Right atrium auricular region (tissue), 2 donors: ENCODE data around the gene ERGIC1. TPM values are rescaled to one million over a fixed set of nuclear protein-coding genes. Genes with fewer than 3 reads are reported as not detected.

Experiments used
- DNase-seq: peaks from one replicate; pipeline ENCODE4 v3.0.0-alpha.2; 2019; ENCODE audit warnings: low spot score
- H3K27ac ChIP-seq, 2 donors: fragments of 200-600 bp; sonication (generic); 1 replicate in 1 of 2; 2 replicates in 1 of 2; pipeline ENCODE4 v1.5.1; 2016 to 2019
- H3K27me3 ChIP-seq, 2 donors: fragments of 200-600 bp; sonication (generic); one replicate each; pipeline versions ENCODE4 v1.5.1 to v1.6.0; 2017 to 2019
- H3K36me3 ChIP-seq: fragments of 200-600 bp; sonication (generic); one replicate; pipeline ENCODE4 v1.5.1; 2016
- H3K4me1 ChIP-seq, 2 donors: fragments of 200-600 bp; sonication (generic); one replicate each; pipeline versions ENCODE4 v1.5.1 to v1.6.0; 2017 to 2019
- H3K4me3 ChIP-seq, 2 donors: fragments of 200-600 bp; sonication (generic); 1 replicate in 1 of 2; 2 replicates in 1 of 2; pipeline ENCODE4 v1.5.1; 2017 to 2019; ENCODE audit warnings: mild to moderate bottlenecking in 1 of 2, moderate library complexity in 1 of 2
- H3K9me3 ChIP-seq, 2 donors: fragments of 200-600 bp; sonication (generic); one replicate each; pipeline ENCODE4 v1.5.1; 2019
- CTCF ChIP-seq, 2 donors: fragments of 200-600 bp; sonication (generic); IDR thresholded peaks; one replicate each; pipeline ENCODE4 v1.5.1; 2019; ENCODE audit warnings: antibody characterized with exemption in 2 of 2
- total RNA-seq, 2 donors: library from RNA; depleted of rRNA; stranded (reverse); fragments of >200 nt; gene quantifications; one replicate each; pipeline ENCODE4 v1.1.0, GENCODE V29; 2016

The ERGIC1 gene
- total RNA-seq, 2 donors from 2014 or later: 70.7 to 113 TPM

- H3K27ac ChIP-seq: no peak overlapping the region
- DNase-seq: no peak
These were observed 91.4 kb downstream of the ERGIC1 start for GRCh38 chr5:172925336-172925948.

GRCh38 chr5:172926008-172926523, 92.0 kb downstream of the ERGIC1 start:
- no peak for TF ChIP-seq CTCF (IDR thresholded peaks at IDR 0.05)
- peaks cover 0 to 8% of the 10 kb centered on the region in 2 donors for H3K4me1 ChIP-seq
- no peak overlapping the region for H3K27ac ChIP-seq
- H3K4me3 ChIP-seq: no peak overlapping the region
- H3K9me3 ChIP-seq: no peaks in the 10 kb centered on the region
- no peaks in the 10 kb centered on the region for H3K27me3 ChIP-seq
- H3K36me3 ChIP-seq: peaks cover 19% of the 10 kb centered on the region
- no peak for DNase-seq

More at GRCh38 chr5:172925336-172925948, 91.4 kb downstream of the ERGIC1 start:
- Histone ChIP-seq H3K4me3 (no peak overlapping the region), H3K27me3 (no peaks in the 10 kb centered on the region), H3K9me3 (no peaks in the 10 kb centered on the region), H3K4me1 (peaks cover 0 to 2% of the 10 kb centered on the region in 2 donors), H3K36me3 (peaks cover 19% of the 10 kb centered on the region)
- no peak for TF ChIP-seq CTCF (IDR thresholded peaks at IDR 0.05)

GRCh38 chr5:172926796-172927195, 92.7 kb downstream of the ERGIC1 start:
- Histone ChIP-seq H3K9me3 (no peaks in the 10 kb centered on the region), H3K4me3 (no peak overlapping the region), H3K27ac (no peak overlapping the region), H3K36me3 (peaks cover 19% of the 10 kb centered on the region), H3K27me3 (no peaks in the 10 kb centered on the region), H3K4me1 (peaks cover 0 to 16% of the 10 kb centered on the region in 2 donors)
- DNase-seq: no peak
- TF ChIP-seq CTCF (IDR thresholded peaks at IDR 0.05): no peak

GRCh38 chr5:172929371-172929838, 95.4 kb downstream of the ERGIC1 start:
- no peak overlapping the region for H3K27ac ChIP-seq
- no peak for TF ChIP-seq CTCF (IDR thresholded peaks at IDR 0.05)
- no peaks in the 10 kb centered on the region for H3K27me3 ChIP-seq

GRCh38 chr5:172931001-172931536, 97.0 kb downstream of the ERGIC1 start:
- Histone ChIP-seq H3K4me1 (peaks cover 0 to 27% of the 10 kb centered on the region in 2 donors), H3K36me3 (peaks cover 18% of the 10 kb centered on the region), H3K4me3 (no peak overlapping the region), H3K9me3 (no peaks in the 10 kb centered on the region), H3K27me3 (no peaks in the 10 kb centered on the region), H3K27ac (peak overlapping the region; percentile 70 to 78)
- peak; percentile 91 for DNase-seq
- TF ChIP-seq CTCF (IDR thresholded peaks at IDR 0.05): no peak

More at GRCh38 chr5:172929371-172929838, 95.4 kb downstream of the ERGIC1 start:
- Histone ChIP-seq H3K4me1 (peaks cover 0 to 27% of the 10 kb centered on the region in 2 donors), H3K9me3 (no peaks in the 10 kb centered on the region), H3K36me3 (peaks cover 6% of the 10 kb centered on the region), H3K4me3 (no peak overlapping the region)
- no peak for DNase-seq
